ENCODE results near the gene ATP2C2.

The ATP2C2 gene

DNA sequence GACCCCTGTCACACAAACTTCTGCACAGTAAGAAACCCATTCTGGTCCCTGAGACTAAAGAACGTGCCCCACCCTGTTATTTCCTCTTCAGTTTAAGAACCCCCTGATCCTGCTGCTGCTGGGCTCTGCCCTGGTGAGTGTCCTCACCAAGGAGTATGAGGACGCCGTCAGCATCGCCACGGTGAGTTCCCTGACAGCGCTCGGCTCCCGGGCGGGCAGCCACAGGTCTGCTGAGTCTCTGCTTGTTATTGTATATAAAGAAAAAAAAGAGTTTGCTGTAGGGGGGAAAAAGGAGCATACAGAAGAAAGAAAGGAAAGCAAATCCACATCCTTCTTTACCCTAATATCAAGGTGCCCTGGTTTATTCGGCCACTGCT is 40.0 kb downstream of the ATP2C2 start:
- TF ChIP-seq ZNF324 (tag by site-specific recombination; IDR thresholded peaks at IDR 0.05) (no peak), ZNF248 (tag by site-specific recombination; IDR thresholded peaks at IDR 0.05) (no peak), ZNF423 (tag by site-specific recombination; IDR thresholded peaks at IDR 0.05) (no peak), KLF9 (tag by site-specific recombination; IDR thresholded peaks at IDR 0.05; ENCODE audit: low read depth) (no peak), ZIC2 (tag by site-specific recombination; IDR thresholded peaks at IDR 0.05) (no peak), KLF7 (tag by site-specific recombination; IDR thresholded peaks at IDR 0.05; ENCODE audit: borderline replicate concordance) (no peak), ZNF266 (tag by site-specific recombination; IDR thresholded peaks at IDR 0.05; ENCODE audit: low read depth) (no peak), ZNF202 (tag by site-specific recombination; IDR thresholded peaks at IDR 0.05; ENCODE audit: borderline replicate concordance) (no peak), ZNF112 (tag by site-specific recombination; IDR thresholded peaks at IDR 0.05) (no peak), ZNF623 (tag by site-specific recombination; IDR thresholded peaks at IDR 0.05) (no peak), HOXC10 (CRISPR knock-in tag; IDR thresholded peaks at IDR 0.05) (no peak), ZNF133 (tag by site-specific recombination; IDR thresholded peaks at IDR 0.05) (no peak)
- TF ChIP-seq, protein P1, sequence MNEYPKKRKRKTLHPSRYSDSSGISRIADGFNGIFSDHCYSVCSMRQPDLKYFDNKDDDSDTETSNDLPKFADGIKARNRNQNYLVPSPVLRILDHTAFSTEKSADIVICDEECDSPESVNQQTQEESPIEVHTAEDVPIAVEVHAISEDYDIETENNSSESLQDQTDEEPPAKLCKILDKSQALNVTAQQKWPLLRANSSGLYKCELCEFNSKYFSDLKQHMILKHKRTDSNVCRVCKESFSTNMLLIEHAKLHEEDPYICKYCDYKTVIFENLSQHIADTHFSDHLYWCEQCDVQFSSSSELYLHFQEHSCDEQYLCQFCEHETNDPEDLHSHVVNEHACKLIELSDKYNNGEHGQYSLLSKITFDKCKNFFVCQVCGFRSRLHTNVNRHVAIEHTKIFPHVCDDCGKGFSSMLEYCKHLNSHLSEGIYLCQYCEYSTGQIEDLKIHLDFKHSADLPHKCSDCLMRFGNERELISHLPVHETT (tag by site-specific recombination; IDR thresholded peaks at IDR 0.05), result no peak
- TF ChIP-seq, protein P2, sequence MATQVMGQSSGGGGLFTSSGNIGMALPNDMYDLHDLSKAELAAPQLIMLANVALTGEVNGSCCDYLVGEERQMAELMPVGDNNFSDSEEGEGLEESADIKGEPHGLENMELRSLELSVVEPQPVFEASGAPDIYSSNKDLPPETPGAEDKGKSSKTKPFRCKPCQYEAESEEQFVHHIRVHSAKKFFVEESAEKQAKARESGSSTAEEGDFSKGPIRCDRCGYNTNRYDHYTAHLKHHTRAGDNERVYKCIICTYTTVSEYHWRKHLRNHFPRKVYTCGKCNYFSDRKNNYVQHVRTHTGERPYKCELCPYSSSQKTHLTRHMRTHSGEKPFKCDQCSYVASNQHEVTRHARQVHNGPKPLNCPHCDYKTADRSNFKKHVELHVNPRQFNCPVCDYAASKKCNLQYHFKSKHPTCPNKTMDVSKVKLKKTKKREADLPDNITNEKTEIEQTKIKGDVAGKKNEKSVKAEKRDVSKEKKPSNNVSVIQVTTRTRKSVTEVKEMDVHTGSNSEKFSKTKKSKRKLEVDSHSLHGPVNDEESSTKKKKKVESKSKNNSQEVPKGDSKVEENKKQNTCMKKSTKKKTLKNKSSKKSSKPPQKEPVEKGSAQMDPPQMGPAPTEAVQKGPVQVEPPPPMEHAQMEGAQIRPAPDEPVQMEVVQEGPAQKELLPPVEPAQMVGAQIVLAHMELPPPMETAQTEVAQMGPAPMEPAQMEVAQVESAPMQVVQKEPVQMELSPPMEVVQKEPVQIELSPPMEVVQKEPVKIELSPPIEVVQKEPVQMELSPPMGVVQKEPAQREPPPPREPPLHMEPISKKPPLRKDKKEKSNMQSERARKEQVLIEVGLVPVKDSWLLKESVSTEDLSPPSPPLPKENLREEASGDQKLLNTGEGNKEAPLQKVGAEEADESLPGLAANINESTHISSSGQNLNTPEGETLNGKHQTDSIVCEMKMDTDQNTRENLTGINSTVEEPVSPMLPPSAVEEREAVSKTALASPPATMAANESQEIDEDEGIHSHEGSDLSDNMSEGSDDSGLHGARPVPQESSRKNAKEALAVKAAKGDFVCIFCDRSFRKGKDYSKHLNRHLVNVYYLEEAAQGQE (tag by site-specific recombination; IDR thresholded peaks at IDR 0.05), result no peak
- ChIA-PET CTCF (no interaction called here), POLR2A (no interaction called here)
- H3K4me3 ChIP-seq (ENCODE audit: low read depth, low read length), result no peak overlapping the region
- no peaks in the 10 kb centered on the region for H3K36me3 ChIP-seq (ENCODE audit: control insufficient read depth in 2 of 2, insufficient read depth in 1 of 2, low read length in 2 of 2)
- no peaks in the 10 kb centered on the region for H3K9me3 ChIP-seq (ENCODE audit: control insufficient read depth, insufficient read depth, low read depth, low read length)
- no peaks in the 10 kb centered on the region for H3K4me1 ChIP-seq (ENCODE audit: control insufficient read depth, insufficient read depth, low read length)
- no peak overlapping the region for H3K27ac ChIP-seq (ENCODE audit: extremely low read depth, low read depth, low read length)

DNA sequence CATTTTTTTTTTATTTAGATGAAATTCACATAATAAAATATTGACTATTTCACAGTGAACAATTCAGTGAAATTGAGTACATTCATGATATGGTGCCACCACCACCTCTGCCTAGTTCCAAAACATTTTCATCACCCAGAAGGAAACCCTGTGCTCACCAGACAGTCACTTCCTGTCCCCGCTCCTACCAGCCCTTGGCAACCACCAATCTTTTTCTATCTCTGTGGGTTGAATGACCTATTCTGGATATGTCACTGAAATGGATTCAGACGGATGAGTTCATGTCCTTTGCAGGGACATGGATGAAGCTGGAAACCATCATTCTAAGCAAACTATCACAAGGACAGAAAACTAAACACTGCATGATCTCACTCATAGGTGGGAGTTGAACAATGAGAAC is 40.5 kb downstream of the ATP2C2 start:
- no peaks in the 10 kb centered on the region for H3K9me3 ChIP-seq (ENCODE audit: control insufficient read depth, insufficient read depth, low read depth, low read length)
- H3K36me3 ChIP-seq (ENCODE audit: control insufficient read depth in 2 of 2, insufficient read depth in 1 of 2, low read length in 2 of 2), result no peaks in the 10 kb centered on the region
- ChIA-PET CTCF (no interaction called here), POLR2A (no interaction called here)
- no peak for TF ChIP-seq TRIM28 (IDR thresholded peaks at IDR 0.05; ENCODE audit: borderline replicate concordance, low read length)
- no peak for TF ChIP-seq ZNF677 (tag by site-specific recombination; IDR thresholded peaks at IDR 0.05)
- TF ChIP-seq ZNF521 (tag by site-specific recombination; IDR thresholded peaks at IDR 0.05), result no peak
- TF ChIP-seq ZNF561 (tag by site-specific recombination; IDR thresholded peaks at IDR 0.05; ENCODE audit: borderline replicate concordance), result no peak
- TF ChIP-seq ZXDB (tag by site-specific recombination; IDR thresholded peaks at IDR 0.05), result no peak
- TF ChIP-seq, protein P3, sequence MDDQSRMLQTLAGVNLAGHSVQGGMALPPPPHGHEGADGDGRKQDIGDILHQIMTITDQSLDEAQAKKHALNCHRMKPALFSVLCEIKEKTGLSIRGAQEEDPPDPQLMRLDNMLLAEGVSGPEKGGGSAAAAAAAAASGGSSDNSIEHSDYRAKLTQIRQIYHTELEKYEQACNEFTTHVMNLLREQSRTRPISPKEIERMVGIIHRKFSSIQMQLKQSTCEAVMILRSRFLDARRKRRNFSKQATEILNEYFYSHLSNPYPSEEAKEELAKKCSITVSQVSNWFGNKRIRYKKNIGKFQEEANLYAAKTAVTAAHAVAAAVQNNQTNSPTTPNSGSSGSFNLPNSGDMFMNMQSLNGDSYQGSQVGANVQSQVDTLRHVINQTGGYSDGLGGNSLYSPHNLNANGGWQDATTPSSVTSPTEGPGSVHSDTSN (CRISPR knock-in tag; IDR thresholded peaks at IDR 0.05), result no peak
- H3K4me1 ChIP-seq (ENCODE audit: control insufficient read depth, insufficient read depth, low read length), result no peaks in the 10 kb centered on the region
- no peak overlapping the region for H3K4me3 ChIP-seq (ENCODE audit: low read depth, low read length)
- H3K27ac ChIP-seq (ENCODE audit: extremely low read depth, low read depth, low read length), result no peak overlapping the region

All from HEK293 (cell line).